HG02759 (cell line): ENCODE measurements around the gene FOXD4L1.
"Not testable (repeated sequence)": the region's sequence is repeated elsewhere in the genome, so short reads cannot be mapped to it uniquely, and the experiment has no call there.

ENCODE experiments used
- ATAC-seq: cut with Tn5 transposase; IDR thresholded peaks from one replicate; pipeline ENCODE4 v1.9.1; 2021; ENCODE audit warnings: mild to moderate bottlenecking, moderate library complexity; ENCODE audit not compliant: unreplicated experiment

Gene FOXD4L1

DNA sequence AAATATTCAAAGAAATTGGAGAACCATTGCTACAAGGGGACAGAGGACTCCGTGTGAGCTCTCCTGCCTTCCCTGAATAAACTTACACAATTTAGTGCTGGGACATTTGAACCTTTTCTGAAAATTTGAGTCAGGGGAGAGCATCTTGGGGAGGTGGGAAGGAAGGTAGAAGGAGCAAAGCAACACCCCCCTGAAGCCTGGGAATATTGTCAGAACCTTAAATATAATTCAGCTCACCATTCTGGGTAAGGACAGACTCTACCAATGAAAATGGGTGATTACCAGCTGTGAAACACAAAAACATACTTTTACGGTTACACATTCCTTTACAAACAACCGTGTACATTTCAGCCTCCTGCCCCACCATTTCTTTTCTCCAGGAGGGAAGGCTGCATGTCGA lies at the start of gene FOXD4L1:
FOXD4L1 (plus strand) TSS at position 301 of the 400 bp plus-strand sequence. CDS start 592 bp downstream, outside the sequence.
- not testable (repeated sequence) for ATAC-seq

DNA sequence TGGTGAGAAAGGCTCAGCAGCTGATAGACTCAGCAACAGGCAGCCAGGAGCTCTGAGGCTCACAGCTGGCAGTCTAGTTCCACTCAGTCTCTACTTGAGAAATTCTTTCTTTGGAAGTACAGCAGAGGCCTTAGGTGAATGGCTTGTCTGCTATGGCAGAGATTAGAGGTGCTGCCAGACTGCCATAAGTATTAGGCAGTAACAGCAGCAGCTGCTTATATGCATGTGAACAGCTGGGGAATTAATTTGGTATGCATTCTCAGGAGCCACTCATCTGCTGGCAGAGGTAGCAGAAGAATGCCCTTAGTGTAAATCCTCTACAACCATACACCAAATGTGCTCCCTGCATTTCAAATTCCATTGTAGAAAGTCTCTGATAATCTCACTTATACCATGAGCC lies 32.7 kb upstream of the FOXD4L1 start:
- ATAC-seq, result not testable (repeated sequence)

GRCh38 chr2:113476688-113477368 lies 21.6 kb upstream of the FOXD4L1 start:
- not testable (repeated sequence) for ATAC-seq

DNA sequence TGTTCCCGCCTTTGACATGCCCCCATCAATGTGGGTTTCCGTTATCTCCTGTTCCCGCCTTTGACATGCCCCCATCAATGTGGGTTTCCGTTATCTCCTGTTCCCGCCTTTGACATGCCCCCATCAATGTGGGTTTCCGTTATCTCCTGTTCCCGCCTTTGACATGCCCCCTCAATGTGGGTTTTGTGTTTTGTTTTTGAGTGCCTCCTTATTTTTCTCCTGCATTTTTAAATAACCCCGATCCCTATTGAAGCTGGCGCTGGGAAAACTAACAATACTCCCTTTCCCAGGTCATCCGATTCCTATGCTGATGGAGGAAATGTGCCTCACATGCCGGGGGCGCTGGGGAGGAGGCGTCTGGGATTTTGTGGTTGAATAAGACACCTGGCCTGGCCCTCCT lies 1.9 kb upstream of the FOXD4L1 start:
- ATAC-seq, result not testable (repeated sequence)

- ATAC-seq, result not testable (repeated sequence)
These were observed 787 bp downstream of the FOXD4L1 start for GRCh38 chr2:113499019-113499885.

GRCh38 chr2:113499886-113500722 lies 1.6 kb downstream of the FOXD4L1 start:
- not testable (repeated sequence) for ATAC-seq

GRCh38 chr2:113500723-113501038 lies 2.2 kb downstream of the FOXD4L1 start:
- not testable (repeated sequence) for ATAC-seq

DNA sequence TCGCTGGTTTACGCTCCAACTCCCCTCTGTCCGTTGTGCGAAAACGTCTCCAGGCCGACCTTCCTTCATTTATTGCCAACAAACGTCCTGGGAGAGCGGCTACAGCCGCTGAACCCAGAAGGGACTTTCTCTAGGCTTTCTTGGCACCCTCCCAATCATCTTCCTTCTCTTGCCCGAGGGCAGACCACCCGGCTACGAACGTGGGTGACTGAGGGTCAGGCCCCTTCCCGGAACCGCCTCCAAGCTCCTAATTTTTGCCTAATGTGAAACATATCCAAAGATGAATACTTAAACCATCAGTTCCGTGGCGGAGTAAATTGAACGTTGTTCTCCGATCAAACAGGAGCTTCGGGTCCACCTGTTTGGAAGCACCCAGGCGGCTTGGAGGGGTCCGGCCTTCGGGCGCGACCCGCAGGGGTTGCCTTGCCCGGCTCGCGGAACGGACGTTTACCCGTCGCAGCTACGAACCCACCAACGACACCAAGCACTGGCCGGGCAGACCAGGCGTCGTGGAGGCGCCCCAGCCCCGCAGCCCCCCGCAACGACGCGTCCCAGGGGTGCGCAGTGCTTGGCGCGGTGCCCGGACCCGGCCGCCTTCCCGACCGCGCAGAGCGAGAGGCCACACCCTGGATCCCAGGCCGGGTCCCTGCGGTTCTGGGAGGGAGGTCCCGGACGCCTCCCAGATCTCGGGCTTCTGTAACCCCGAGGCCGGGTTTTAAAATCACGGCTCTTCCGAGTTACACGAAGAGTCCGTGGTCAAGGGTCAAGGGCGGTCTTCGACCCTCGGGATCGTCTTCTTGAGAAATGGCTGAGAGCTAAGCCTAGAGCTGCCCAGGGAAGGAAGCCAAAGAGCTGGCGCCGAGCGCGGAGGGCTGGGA lies 4.0 kb downstream of the FOXD4L1 start:
- ATAC-seq, result peak; percentile 28

GRCh38 chr2:113503094-113504042 lies 4.9 kb downstream of the FOXD4L1 start:
- ATAC-seq, result peak; percentile 88

DNA sequence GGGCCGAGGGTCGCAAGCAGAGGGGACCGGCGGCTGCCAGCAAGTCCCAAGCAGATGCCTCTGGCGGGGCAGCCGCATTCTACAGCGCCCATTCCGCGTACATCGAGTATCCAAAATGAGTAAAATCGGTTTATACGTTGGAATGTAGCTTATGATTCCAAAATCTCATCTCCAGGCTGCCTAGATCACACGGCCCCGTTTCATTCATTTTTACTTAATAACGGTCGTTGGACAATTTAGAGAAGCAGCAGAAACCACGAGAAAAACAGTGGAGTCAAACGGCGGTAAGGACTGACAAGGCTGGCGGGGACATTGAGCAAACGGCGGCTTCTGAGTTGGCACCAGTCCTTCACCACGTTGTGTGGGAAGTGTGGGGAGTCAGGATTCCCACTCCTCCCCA lies 5.6 kb downstream of the FOXD4L1 start:
- peak; percentile 5 for ATAC-seq

DNA sequence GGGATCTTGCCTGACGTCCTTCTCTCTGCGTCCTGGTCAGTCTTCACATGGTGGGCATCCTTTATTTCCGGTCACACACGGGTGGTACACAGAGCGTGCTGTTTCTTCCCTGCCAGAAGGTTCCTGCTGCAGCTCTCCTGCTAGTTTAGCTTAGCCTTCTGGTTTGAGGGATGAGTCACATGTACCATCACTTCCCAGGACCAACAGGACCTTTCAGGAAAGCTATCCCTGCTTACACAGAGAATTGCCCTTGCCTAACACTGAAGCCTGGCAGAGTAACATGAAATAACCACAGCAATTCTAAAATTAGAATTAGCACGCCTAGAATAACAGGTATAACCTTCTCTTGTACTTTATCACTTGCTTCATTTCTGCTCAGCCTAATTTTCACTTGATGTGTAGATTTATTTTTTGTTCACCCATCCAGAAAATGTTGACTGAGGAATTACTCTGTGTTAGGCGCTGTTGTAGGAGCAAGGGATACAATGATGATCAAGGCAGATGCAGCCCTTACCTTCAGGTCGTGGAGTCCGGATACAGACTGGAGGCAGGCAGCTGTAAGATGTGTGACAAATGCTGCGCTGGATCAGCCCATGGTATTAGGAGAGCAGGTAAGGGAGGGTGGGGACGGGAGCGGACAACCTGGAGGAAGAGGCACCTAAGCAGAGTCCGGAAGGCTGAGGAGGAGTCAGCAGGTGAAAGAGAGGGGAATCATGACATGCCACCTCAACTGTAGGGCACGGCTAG lies 9.1 kb downstream of the FOXD4L1 start:
- ATAC-seq, result not testable (repeated sequence)

GRCh38 chr2:113508187-113508586 lies 9.7 kb downstream of the FOXD4L1 start:
- ATAC-seq, result not testable (repeated sequence)

DNA sequence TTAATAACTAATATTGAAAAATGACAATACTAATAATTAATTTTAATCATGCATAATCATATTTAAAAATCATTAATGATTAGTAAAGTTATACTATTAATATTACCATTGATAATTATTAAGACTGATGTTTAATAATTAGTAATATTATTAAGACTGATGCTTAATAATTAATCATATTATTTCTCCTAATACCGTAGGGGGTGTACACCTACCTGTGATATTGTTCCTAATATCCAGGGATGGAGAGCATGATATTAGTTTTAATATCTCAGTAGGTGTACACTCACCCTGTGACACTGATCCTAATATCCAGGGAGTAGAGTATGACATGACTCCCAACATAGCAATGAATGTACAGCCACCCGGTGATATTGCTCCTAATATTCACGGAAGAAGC lies 12.4 kb downstream of the FOXD4L1 start:
- not testable (repeated sequence) for ATAC-seq

- not testable (repeated sequence) for ATAC-seq
These were observed 13.4 kb downstream of the FOXD4L1 start for GRCh38 chr2:113511859-113512258.

- not testable (repeated sequence) for ATAC-seq
These were observed 17.0 kb downstream of the FOXD4L1 start for GRCh38 chr2:113515457-113515856.

- not testable (repeated sequence) for ATAC-seq
These were observed 17.5 kb downstream of the FOXD4L1 start for GRCh38 chr2:113515995-113516394.

DNA sequence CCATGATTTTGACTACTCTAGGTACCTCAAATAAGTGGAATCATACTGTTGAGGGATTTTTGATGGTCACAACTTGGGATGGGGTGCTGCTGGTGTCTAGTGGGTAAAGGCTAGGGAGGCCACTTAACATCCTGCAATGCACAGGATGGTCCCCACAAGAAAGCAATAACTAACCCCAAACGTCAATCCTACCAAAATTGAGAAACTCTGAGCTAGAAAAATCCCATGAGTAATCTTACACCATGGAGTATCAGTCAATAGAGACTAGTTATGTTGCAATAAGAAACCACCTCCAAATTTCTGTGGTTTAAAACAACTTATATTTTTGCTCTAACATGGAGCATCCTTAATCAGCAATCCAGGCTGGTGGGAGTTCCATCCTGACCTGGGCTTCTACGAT lies 18.6 kb downstream of the FOXD4L1 start:
- not testable (repeated sequence) for ATAC-seq

GRCh38 chr2:113520837-113521236 lies 22.4 kb downstream of the FOXD4L1 start:
- not testable (repeated sequence) for ATAC-seq
